Stimulated activated CD4-positive, alpha-beta T cell treated with anti-CD3 and anti-CD28 coated beads, TNF-alpha, amount 100 ng/mL, for 4 hours (primary cell): ENCODE results near the gene PGBD1.

ENCODE experiments used
- DNase-seq, 3 experiments: peaks; one replicate each; pipeline ENCODE4 v3.0.0-alpha.2; 2020; ENCODE audit warnings: low read depth in 3 of 3

The PGBD1 gene

DNA sequence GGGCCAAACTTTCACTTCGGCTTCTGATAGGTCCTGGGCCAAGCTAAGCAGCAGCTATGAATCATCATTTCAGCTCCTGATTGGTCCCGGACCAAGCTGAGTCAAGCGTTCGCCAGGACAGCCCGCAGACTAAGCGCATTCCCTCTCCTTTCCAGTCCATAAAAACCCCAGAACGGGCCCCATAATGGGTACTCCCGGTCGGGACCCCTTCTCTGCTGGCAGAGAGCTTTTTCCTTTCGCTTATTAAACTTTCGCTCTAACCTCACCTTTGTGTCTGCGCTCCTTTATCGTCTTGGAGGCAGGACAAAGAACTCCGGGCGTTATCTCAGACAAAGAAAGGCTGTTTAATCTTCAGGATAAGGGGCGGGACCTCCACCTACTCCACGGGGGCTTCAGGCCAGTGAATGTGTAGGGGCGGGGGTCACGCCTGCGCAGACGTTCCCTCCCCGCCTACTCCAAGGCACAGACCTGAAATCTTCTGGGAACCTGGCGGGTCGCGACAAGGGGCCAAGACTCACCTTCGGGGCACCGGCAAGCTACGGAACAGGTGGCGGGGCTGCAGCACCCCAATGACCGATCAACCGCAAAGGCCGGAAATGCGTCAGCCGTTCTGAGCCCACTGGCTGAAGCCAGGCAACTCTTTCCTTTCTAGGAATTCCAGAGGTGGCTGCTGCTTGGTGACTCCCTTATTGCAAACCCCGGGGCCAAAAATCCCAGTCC, 54.4 kb downstream of the PGBD1 start, which contains the start of gene ZSCAN31:
TSS of gene ZSCAN31 (minus strand) at position 585 of the 720 bp plus-strand sequence. CDS start 6,465 bp downstream, outside the sequence.
- DNase-seq = peak; percentile 48 to 75 (median 64)

DNA sequence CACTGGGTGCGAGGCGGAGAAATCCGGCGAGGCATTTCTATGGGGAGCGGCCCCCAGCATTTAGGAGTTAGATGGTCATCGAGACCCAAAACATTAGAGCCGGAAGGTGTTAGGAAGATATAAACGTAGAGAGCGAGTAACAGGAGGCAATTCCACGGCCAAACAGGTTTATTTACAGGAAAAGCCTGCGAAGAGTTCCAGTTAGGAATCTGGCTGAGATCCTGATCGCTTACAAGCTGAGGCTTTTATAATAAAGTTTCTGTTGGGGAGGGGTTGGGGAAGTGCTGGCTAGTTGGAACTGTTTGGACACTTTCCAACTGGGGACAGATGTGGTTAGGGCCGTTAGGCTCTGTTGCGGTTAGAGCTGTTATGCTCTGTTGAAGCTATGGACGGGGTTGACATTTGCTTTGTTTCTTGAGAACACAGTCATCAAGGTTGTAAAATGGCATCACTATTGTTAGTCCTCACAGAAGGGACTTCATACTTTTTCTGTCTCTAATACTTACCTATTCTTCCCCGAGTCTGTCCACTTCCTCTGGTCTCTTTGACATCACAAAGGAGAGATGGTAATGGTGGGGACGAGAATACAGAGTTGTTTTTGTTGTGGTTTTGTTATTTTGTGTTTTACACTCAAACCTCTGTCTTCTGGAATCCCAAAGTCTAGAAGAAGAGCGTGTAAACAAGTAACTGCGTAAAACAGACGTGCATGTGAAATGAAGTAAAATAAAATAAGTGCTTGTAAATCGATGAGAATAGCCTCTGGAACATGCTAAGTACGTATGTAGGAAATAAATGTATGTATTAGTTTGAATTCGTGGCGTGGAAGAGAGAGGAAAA, 55.1 kb downstream of the PGBD1 start:
- no peak for DNase-seq

DNA sequence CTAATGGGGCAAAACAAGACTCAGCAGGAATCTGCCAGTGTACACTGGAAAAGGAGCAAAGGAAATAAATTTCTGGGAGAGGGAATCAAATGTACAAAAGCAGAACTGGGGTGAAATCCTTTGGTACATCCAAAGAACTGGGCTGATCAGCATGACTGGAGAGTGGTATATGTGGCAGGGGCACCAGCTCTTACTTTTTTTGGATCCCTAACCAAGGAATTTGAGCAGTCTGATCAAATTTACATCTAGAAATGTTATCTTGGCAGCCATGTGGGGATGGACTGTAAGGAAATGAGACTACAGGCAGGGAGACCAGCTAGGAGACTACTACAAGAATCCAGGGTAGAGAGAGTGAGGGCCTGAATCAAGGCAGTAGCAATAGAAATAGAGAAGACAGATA, 55.7 kb downstream of the PGBD1 start:
- DNase-seq = no peak

DNA sequence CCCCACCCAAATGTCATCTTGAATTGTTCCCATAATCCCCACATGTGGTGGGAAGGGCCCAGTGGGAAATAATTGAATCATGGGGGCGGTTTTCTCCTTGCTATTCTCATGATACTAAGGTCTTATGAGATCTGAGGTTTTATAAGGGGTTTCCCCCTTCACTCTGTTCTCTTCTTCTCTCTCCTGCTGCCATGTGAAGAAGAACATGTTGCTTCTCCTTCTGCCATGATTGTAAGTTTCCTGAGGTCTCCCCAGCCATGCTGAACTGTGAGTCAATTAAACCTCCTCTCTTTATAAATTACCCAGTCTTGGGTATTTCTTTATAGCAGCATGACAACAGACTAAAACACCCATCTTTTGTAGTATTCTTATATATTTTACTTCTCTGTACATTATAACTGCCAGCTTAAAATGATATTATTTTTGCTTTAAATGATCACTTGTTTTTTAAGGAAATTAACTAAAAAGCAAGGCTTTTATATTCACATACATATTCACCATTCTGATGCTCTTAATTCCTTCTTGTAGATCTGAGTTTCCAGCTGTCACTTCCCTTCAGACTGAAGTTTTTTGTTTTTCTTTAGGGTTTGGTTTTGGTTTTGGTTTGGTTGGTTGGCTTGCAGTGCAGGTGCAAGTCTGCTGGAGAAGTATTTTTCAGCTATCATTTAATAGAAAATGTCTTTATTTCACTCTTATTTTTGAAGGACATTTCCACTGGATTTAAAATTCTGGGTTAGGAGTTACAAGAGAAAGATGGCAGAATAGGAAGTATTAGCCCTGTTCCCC, 59.1 kb downstream of the PGBD1 start:
- DNase-seq = no peak

DNA sequence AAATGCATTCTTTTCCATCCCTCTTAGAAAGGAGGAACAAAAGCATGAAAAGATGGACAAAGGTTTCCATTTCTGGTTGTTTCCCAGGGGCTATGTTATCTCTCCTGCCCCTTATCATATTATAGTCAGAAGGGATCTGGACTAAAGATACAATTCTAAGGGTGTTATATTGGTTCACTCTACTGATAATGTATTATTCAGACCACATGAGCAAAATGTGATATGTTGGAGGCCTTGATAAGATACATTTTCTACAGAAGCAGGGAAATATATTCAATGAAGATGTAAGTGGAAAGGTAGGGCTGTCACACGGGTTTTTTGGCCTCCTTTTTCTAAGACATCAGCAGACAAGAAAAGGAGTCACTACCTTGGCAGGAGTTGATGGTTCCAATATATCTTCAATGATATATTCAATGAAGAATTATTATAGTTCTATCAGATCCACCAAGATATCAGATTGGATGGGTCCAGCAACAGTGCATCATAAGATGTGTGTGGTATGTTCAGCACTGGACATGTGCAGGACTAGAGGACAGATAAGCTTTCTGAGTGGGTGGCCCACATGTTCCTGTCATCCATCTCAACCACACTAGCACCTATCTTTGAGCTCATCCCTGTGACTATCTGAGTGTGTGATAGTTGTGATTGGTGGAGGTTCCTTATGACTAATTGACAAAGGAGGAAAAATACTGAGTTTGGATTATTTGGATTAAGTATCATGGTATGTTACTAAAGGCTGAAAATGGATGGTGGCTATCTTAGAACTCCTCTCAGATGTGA, 62.7 kb downstream of the PGBD1 start:
- DNase-seq = no peak

DNA sequence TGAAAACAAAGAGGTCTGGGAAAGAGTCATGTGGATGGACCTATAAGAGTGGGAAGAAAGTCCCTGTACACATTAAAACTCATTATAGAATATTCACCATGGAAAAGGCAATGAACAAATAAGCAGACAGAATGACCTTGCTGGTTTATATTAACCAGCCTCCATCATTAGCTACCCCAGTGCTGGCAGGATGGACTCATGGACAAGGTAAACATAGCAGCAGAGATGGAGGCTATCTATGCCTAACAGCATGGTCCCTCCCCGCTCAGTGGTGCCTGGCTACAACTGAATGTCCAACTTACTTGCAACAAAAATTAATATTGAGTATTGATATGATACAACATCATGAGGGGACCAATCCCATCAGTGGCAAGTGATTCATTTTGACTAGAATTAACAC, 63.8 kb downstream of the PGBD1 start:
- DNase-seq = no peak

DNA sequence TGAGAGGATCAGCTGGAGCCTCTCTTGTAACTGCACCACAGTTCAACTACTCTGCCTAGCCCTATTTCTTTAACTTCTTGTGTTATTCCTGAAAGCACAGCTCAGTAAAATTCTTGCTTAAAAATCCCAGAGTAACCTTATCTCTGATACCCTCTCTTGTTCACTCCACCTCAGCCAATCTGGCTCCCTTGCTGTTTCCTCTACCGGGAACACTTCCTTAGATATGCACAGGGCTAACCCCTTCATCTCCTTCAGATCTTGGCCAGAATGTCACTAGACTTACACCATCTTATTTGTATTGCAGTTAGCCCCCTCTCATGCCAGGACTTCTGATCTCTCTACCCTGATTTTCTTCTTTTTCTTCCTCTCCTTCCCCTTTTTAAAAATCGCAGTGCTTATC, 65.7 kb downstream of the PGBD1 start:
- no peak for DNase-seq

DNA sequence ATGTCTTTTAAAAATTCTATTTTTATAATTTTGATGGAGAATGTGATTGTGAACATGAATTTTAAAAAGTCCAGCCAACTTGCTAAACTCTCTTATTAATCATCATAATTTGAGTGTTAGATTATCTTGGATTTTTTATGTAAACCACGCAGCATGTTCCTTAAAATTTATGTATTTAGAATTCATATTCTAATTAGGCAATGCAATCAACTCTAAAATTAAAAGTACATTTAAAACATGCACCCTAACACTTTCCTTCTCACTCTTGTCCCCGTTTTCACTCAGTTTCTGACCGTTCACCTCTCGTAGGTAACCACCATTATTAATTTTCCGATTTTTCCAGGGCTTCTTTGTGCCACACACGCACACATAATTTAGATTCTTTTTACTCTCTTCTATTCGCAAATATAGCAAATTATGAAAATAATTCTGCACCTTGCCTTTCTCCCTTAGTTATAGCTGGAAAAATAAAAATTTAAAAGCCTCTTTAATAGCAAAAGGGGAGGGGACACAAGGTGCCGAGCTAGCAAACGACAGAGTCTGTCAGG, 68.0 kb downstream of the PGBD1 start:
- no peak for DNase-seq

DNA sequence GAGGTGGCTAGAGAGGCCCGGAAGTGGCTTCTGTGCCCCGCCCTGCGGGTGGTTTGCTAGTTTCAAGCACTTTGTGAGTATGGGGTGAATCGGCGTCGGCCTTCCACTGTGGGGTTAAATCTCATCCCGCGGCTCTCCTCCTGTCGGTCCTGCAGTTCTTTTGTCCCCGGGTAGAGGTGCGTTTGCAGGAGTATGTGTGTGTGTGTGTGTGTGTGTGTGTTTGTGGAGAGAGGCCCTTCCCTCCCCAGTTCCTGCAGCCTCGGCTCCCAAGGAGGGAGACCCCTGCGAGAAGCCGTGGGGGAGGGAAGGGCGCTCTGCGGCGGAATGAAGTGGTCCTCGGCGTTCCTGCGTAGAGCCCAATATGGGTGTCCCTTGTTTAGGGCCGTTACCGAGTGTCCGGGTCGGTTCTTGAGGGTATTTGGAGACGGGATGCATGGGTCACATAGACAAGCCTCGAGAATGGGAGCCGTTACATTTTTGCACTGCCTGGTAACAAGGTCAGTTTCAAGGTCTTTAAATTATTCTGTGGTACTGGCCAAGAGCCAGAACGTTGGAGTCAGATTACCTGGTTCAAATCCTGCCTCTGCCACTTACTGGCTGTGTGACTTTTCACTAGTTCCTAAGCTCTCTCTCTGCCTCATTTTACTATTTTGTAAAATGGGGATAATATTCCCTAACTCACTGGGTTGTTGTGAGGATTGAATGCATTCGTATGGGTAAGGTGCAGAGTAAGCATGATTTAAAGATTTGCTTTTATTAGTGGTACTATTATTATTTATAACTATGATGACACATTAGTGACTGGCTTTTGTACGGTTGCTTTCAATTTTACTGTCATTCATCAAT, 68.7 kb downstream of the PGBD1 start, which contains the start of gene ZKSCAN3:
TSS of gene ZKSCAN3 (plus strand) at position 56 of the 846 bp plus-strand sequence. CDS start 9,640 bp downstream, outside the sequence.
- DNase-seq = peak; percentile 65 to 69 (median 65)

DNA sequence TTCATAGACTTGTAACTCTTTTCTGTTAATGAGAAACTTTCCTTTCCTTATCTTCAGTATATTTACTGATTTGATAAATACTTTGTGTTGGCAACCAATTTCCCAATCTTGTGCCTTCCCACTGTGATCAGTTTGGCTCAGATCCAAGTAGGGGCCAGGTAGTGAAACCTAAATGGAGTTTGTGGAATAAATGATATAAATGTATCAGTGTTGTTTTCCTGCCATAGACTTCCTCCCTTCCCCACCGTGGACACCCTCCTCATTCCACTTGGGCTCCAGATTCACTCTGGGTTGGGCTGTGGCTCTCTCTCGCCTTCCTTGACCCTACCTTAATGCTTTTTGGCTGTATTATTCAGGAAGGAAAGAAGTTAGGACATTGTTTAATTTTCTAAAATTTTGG, 69.7 kb downstream of the PGBD1 start:
- no peak for DNase-seq

DNA sequence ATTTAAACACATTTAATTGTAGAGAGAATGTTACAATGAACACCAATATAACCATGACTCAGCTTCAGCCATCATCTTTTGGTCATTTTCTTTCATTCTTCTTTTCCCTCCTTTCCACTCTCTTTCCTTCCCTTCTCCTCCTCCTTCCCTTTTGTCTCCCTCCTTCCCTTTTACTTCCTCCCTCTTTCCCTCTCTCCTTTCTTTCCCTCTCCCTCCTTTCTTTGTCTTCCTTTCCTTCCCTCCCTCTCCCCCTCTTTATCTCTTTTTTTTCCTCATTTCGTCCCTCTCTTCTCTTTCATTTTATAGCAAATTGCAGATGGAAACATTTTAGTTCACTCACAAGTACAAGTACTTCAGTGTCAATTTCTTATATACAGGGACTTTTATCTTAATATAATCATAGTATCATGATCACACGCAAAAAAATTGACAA, 70.1 kb downstream of the PGBD1 start:
- DNase-seq = no peak
